Astrocyte (in vitro differentiated cells and primary cell): ENCODE data around the gene NNT.

ENCODE experiments used
- EZH2 ChIP-seq: IDR thresholded peaks from 2 replicates; pipeline ENCODE4 v1.6.1; 2012; ENCODE audit warnings: mild to moderate bottlenecking, low read length, inconsistent platforms; ENCODE audit not compliant: insufficient read depth
- TF ChIP-seq, protein P1 (sequence below): IDR thresholded peaks from 2 replicates; pipeline ENCODE4 v1.5.1; 2011; ENCODE audit warnings: low read depth, mild to moderate bottlenecking, inconsistent platforms, low read length, moderate library complexity; ENCODE audit not compliant: insufficient read depth

DNA sequence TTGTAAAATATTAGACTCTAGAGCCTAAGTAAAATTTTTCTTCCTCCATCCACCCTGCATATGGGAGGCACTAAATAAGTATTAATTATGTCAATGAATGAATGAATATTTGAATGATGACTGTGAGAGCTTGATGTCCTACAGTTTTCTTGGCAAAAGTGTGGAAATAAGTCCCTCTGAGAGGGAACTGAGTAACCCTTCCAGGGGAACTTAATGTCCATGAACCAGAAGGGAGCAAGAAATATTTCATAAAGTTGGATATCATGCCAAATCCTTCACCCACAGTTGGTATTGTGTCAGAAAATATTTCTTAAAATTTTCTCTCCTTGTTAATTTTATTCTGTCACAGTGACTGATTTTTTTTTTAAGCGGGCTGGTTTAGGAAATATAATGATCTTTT lies 36.6 kb downstream of the NNT start:
- TF ChIP-seq, protein P1, sequence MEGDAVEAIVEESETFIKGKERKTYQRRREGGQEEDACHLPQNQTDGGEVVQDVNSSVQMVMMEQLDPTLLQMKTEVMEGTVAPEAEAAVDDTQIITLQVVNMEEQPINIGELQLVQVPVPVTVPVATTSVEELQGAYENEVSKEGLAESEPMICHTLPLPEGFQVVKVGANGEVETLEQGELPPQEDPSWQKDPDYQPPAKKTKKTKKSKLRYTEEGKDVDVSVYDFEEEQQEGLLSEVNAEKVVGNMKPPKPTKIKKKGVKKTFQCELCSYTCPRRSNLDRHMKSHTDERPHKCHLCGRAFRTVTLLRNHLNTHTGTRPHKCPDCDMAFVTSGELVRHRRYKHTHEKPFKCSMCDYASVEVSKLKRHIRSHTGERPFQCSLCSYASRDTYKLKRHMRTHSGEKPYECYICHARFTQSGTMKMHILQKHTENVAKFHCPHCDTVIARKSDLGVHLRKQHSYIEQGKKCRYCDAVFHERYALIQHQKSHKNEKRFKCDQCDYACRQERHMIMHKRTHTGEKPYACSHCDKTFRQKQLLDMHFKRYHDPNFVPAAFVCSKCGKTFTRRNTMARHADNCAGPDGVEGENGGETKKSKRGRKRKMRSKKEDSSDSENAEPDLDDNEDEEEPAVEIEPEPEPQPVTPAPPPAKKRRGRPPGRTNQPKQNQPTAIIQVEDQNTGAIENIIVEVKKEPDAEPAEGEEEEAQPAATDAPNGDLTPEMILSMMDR, result no peak
- no peak for TF ChIP-seq EZH2
